Left ventricle myocardium superior (tissue), 1 donor: ENCODE data around the gene MBLAC2. TPM values are rescaled to one million over a fixed set of nuclear protein-coding genes. Genes with fewer than 3 reads are reported as not detected.

Experiments used
- ATAC-seq: fragments of 200-7000 bp; cut with Tn5 transposase; one replicate; pipeline ENCODE4 v1.9.1; 2020; ENCODE audit warnings: mild to moderate bottlenecking, moderate library complexity
- DNase-seq: peaks from one replicate; pipeline ENCODE4 v3.0.0-alpha.2; 2020
- intact Hi-C: fragments of 100-400 bp; cut with micrococcal nuclease; formaldehyde crosslinking; loops from one replicate; pipeline ENCODE4 v1.11.0; 2022
- total RNA-seq: library from RNA; stranded (reverse); fragmentation: NEBNext Ultra II Directional; extraction: Animal tissue kit (Norgen Biotek cat#: 25700); gene quantifications from one replicate; pipeline ENCODE4 v1.2.1, GENCODE V29; 2021
- donor health status: DM: no; HTN: yes; CAD: no; lungs with severe emphysema.

Gene MBLAC2
- total RNA-seq, 1 donor from 2014 or later = 4.1 TPM

DNA sequence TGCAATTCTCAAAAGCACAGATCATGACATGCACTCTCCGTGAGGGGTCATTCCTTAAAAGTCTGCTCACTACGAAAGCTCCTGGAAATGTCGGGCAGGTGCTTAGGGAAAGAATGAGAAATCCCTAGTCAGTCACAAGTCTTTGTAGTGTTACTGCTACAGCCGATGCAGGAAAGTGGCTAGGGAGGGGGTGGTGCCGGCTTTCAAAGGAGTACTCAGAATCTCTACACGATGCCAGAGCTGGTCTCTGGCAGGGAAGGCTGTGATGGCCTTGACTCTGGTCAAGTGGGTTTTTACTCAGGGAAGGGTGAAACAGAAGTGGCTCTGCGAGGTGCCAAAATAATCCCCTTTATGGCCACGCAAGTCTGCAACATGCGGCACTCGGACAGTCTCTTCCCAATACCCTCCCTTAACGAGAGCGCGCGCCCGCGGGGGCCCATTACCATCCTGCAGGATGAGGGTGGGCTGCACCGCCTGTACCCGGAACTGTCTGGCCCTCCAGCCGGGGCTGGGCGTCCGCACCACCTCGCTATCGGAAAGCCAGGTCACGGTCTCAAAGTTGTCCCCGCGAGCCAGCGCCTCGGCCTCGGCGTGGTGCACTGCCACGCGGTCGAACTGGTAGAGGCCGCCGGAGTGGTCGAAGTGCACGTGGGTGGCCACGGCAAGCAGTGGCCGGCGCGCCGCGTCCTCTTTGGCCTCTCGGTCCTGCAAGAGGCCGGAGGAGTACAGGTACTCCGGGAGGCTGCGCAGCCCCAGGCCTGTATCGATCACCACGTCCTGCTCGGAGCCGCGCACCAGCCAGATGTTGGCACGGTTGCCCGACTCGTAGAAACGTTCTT is 956 bp downstream of the MBLAC2 start:
- intact Hi-C loops = no loop called here
- ATAC-seq = peak; percentile 51
- DNase-seq = peak; percentile 68

DNA sequence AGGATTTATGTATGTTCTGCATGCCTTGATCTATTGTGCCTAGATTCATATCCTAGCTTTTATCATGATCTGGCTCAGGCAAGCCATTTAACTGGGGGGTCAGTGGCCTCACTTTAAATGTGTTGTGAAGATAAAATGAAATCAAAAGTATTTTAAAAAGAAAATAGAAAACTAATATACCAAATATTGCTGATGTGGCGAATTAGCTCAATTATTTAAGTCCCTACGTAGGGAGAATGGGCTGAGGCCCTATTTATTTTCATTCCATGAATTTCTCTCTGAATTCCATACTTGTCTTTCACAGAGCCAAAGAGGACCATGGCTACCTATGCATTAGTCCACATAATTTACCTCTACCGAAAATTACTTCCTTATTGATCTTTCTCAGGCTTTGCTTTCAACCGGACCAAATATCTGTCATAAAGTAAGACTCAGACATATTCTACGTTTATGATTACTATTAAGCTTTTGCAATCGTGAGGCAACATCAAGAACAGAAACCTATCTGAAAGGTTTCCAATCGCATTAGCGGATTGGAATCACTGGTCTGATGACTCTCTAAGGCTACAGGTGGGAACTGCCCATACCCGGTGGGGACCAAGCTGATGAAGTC is 1.7 kb downstream of the MBLAC2 start:
- DNase-seq = no peak
- ATAC-seq = no peak
- intact Hi-C loops = no loop called here

DNA sequence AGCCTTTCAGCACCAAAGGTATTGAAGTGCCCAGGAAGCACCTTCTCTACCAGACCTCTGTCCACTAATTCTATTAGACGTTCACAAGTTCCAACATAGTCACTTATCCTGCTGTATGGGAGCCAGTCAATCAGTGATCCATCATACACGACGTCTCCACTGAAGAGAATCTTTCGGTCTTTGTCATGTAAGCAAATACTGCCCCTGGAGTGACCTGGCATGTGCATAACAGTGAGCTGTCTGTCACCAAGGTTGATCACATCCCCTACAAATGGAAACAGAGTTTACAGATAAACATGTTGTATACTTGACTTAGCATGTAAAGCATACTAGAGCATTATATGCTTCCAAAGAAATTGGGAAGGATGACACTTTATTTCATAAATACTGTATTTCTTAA is 13.3 kb downstream of the MBLAC2 start:
- ATAC-seq = no peak
- DNase-seq = no peak
- intact Hi-C loops = no loop called here

GRCh38 chr5:90446961-90447360 is 27.6 kb downstream of the MBLAC2 start:
- DNase-seq (no peak), ATAC-seq (no peak)
- intact Hi-C loops = no loop called here

DNA sequence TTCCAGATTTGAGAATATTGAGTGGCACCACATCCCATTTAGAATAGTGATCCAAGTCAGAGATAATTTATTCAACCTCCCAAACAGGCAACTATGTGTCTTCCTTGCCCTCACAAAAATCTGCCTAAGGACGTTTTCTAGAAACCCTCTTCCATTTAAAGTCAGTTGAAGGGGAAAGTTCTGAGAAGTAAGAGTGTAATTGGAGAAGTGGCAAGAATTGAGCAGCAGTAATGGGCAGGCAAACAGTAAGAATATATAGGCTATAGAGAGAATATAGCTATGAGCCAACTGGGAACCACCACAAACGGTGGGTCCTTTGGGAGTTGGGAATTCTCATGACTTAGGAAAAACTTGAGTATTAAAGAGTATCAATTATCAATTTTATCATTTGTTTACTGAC is 33.9 kb downstream of the MBLAC2 start:
- DNase-seq = no peak

DNA sequence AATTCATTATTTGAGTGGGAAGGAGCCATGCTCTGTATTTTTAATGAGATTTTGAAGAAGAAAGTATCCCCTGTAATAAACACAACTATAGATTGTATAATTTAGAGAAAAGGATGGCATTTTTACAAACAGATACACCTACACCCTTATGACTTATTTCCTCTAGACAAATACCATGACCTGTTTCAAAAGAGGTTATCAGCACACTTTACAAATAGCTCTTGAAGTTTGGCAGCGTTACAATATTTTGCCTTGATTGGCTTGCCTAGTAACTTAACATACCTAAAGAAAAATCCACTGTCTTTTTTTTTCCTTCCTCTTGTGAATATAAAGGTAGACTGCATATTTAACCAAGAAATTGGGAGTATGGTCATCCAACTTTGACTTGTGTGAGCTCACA is 36.5 kb downstream of the MBLAC2 start:
- no peak for ATAC-seq
- intact Hi-C loops = loop anchor here (5.0 kb wide), 1 partner anchor 344 kb away; no protein-coding TSS in a partner anchor

More for the DNA sequence above, 33.9 kb downstream of the MBLAC2 start:
- no peak for ATAC-seq
- intact Hi-C loops = no loop called here

GRCh38 chr5:90437663-90438062 is 36.9 kb downstream of the MBLAC2 start:
- DNase-seq = no peak
- intact Hi-C loops = loop anchor here (5.0 kb wide), 1 partner anchor 345 kb away; no protein-coding TSS in a partner anchor

More for the DNA sequence above, 36.5 kb downstream of the MBLAC2 start:
- DNase-seq = no peak

GRCh38 chr5:90434116-90434714 is 40.4 kb downstream of the MBLAC2 start:
- DNase-seq = peak; percentile 46
- no peak for ATAC-seq
- intact Hi-C loops = no loop called here

More at GRCh38 chr5:90437663-90438062, 36.9 kb downstream of the MBLAC2 start:
- ATAC-seq = no peak

GRCh38 chr5:90424245-90424644 is 50.3 kb downstream of the MBLAC2 start:
- no peak for ATAC-seq
- DNase-seq = no peak
- intact Hi-C loops = no loop called here

DNA sequence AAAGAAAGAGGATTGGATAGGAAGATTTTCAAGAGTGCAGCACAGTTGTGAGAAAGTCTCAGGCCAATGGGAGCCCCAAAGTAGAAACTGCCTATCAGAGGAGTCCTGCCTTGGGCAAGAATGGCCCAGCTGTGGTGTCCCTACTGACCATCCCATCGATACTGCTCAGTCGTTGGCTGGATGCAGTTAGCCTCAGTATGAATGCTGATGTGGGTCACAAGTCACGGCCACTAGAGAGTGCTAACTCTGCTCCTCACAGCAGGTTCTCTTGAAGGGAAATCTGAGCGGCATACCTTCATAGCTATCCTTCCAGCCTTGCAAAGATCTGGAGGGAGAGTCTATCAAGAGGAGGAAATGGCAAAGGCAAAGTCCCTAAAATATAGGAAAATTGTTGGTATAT is 53.4 kb downstream of the MBLAC2 start:
- ATAC-seq (peak; percentile 47), DNase-seq (no peak)
- intact Hi-C loops = no loop called here

GRCh38 chr5:90418214-90418613 is 56.4 kb downstream of the MBLAC2 start:
- ATAC-seq (no peak), DNase-seq (no peak)
- intact Hi-C loops = no loop called here

GRCh38 chr5:90410178-90410762 is 64.3 kb downstream of the MBLAC2 start:
- DNase-seq (no peak), ATAC-seq (no peak)
- intact Hi-C loops = no loop called here

- intact Hi-C loops = no loop called here
- ATAC-seq (peak; percentile 99), DNase-seq (peak; percentile 93)
Observed at GRCh38 chr5:90409318-90410177, 65.0 kb downstream of the MBLAC2 start, which contains the start of gene CETN3. Gene CETN3 (minus strand): TSS chr5:90409756. CDS start chr5:90409661, 95 bp downstream.

- intact Hi-C loops = no loop called here
- DNase-seq (no peak), ATAC-seq (no peak)
Observed at GRCh38 chr5:90408571-90409317, 65.8 kb downstream of the MBLAC2 start.
